HG03460 (cell line): Measurements from ENCODE around the gene TEX14.

Experiments
- ATAC-seq: cut with Tn5 transposase; IDR thresholded peaks from one replicate; pipeline ENCODE4 v1.9.1; 2021; ENCODE audit not compliant: unreplicated experiment

Gene TEX14, protein sequence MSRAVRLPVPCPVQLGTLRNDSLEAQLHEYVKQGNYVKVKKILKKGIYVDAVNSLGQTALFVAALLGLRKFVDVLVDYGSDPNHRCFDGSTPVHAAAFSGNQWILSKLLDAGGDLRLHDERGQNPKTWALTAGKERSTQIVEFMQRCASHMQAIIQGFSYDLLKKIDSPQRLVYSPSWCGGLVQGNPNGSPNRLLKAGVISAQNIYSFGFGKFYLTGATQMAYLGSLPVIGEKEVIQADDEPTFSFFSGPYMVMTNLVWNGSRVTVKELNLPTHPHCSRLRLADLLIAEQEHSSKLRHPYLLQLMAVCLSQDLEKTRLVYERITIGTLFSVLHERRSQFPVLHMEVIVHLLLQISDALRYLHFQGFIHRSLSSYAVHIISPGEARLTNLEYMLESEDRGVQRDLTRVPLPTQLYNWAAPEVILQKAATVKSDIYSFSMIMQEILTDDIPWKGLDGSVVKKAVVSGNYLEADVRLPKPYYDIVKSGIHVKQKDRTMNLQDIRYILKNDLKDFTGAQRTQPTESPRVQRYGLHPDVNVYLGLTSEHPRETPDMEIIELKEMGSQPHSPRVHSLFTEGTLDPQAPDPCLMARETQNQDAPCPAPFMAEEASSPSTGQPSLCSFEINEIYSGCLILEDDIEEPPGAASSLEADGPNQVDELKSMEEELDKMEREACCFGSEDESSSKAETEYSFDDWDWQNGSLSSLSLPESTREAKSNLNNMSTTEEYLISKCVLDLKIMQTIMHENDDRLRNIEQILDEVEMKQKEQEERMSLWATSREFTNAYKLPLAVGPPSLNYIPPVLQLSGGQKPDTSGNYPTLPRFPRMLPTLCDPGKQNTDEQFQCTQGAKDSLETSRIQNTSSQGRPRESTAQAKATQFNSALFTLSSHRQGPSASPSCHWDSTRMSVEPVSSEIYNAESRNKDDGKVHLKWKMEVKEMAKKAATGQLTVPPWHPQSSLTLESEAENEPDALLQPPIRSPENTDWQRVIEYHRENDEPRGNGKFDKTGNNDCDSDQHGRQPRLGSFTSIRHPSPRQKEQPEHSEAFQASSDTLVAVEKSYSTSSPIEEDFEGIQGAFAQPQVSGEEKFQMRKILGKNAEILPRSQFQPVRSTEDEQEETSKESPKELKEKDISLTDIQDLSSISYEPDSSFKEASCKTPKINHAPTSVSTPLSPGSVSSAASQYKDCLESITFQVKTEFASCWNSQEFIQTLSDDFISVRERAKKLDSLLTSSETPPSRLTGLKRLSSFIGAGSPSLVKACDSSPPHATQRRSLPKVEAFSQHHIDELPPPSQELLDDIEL (N-terminal part only)

DNA sequence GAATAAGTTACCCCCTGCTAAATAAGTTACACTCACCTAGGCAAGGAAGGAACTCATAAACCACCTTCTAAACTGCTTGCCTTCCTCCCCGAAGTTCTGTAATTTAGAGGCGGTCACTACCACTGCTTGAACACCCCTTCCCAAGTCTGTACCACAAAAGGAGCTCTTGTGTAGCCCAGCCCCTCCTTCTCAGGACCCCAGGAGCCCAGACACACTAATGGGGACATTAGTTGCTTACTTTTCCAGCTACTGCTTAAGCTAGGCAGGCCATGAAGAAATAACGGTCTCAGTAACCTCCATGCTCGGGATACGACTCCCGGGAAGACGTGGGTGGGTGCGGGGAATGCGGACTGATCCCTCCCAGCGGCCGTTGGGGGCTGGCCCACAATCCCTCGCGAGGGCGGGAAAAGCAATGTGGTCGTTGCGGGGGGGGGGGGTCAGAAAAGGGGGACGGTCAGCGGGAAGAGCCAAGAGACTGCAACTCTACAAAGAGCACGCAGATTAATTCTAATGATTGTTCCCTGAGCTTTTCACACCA is at the start of gene TEX14:
TEX14 (minus strand) TSS at position 345 of the 538 bp plus-strand sequence. CDS start 40,044 bp downstream, outside the sequence.
- ATAC-seq = no peak

DNA sequence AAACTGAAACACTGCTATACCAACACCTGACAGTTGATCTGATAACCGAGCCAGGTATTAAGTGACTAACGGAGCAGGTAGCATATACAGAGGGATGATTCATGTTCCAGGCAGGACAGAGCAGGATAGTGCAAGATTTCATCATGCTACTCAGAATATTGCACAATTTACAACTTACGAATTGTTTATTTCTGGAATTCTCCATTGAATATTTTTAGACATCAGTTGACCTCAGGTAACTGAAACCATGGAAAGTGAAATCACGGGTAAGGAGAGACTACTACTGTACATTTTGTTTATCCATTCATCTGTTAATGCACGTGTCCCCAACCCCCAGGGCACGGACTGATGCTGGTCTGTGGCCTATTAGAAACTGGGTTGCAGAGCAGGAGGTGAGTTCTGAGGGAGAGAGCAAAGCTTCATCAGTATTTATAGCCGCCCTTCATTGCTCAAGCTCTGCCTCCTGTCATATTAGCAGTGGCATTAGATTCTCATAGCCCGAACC is 49.3 kb upstream of the TEX14 start:
- ATAC-seq = no peak

- ATAC-seq = no peak
Measured at GRCh38 chr17:58734811-58735210, 43.0 kb upstream of the TEX14 start.

DNA sequence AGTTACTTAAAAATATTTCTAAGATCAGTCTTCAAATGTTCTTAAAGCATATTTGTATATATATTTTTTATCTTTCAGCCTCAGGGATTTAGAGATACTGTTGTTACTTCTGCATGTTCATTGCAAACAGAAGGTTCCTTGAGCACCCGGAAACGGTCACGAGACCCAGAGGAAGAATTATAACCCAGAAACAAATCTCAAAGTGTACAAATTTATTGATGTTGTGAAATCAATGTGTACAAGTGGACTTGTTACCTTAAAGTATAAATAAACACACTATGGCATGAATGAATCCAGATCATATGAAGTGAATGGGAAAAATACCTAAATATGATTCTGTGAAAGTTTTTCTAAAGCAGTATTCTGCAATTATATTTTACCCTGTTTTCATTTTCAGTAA is 42.2 kb upstream of the TEX14 start:
- no peak for ATAC-seq

DNA sequence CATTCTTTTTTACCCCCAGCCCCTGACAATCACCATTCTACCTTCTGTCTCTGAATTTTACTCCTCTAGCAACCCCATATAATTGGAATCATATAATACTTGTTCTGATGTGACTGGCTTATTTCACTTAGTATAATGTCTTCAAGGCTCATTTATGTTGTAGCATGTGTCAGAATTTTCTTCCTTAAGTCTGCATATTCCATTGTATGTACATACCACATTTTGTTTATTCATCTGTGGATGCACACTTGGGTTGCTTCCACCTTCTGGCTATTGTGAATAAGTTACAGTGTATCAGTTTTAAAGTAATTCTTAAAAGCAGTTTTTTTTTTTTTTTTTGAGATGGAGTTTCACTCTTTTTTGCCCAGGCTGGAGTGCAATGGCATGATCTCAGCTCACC is 39.1 kb upstream of the TEX14 start:
- no peak for ATAC-seq

DNA sequence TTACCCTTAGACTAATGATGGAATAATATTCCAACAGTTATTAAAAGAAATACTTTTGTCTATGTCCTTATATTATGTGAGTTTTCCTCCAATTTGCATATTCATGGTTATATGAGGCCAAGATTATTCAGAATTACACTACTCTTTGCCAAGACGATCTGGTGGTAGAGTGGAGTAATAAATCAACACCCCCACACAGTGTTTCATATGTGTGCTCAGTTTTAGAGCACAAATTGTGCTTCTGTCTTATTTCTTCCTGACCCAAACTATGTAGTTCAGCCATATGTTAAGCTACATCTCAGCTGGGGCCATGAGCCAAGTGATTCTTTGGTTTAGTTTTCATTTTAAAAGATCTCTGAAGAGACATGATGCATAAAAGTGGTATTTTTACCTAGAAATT is 37.0 kb upstream of the TEX14 start:
- ATAC-seq = no peak

GRCh38 chr17:58722696-58723095 is 30.9 kb upstream of the TEX14 start:
- no peak for ATAC-seq

DNA sequence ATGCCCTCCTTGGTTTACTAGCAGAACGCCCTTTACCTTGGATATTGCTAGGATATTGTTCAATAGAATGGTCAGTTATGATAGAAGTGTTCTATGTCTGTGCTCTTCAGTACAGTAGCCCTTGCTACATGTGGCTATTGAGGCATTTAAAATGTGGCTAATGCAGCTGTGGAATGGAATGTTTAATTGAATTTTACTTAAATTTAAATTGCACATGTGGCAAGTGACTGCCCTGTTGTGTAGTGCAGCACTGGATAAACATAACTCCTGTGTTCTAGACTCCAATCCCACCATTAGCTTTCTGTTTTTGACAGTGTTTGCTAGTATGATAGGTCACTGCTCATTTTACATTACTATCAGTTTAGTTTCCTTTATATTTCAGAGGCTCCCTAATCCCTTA is 30.4 kb upstream of the TEX14 start:
- ATAC-seq = no peak

- no peak for ATAC-seq
Measured at GRCh38 chr17:58710948-58711552, 19.2 kb upstream of the TEX14 start.

- ATAC-seq = no peak
Measured at GRCh38 chr17:58706351-58707140, 14.7 kb upstream of the TEX14 start.

GRCh38 chr17:58703916-58704286 is 12.1 kb upstream of the TEX14 start:
- ATAC-seq = no peak

DNA sequence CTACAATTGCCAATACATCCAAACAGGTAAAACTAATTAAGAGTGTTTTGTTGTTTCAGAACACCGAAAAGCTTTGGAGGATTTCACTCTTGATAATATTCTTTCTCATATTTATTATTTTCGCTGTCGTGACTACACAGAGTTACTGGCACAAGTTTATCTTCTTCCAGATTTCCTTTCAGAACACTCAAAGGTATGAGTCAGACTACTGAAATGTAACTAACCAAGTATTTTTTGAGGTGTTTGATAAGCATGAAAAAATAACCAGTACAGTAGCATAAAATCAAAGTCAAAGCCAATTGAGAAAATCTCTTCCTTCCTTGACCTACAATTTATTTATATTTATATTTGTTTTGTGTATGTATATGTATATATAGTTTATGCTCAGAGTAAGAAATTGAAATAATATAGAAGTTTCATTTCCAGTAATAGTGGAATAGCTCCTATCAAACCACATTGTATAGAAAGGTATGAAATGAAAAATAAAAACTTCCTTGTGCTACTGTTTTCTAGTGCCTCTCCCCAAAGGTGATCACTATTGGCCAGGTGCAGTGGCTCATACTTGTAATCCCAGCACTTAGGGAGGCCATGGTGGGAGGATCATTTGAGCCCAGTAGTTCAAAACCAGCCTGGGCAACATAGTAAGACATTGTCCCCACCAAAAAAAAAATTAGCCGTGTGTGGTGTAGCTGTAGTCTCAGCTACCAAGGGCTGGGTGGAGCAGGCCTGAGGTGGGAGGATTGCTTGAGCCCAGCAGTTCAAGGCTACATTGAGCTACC is 11.5 kb upstream of the TEX14 start:
- no peak for ATAC-seq

DNA sequence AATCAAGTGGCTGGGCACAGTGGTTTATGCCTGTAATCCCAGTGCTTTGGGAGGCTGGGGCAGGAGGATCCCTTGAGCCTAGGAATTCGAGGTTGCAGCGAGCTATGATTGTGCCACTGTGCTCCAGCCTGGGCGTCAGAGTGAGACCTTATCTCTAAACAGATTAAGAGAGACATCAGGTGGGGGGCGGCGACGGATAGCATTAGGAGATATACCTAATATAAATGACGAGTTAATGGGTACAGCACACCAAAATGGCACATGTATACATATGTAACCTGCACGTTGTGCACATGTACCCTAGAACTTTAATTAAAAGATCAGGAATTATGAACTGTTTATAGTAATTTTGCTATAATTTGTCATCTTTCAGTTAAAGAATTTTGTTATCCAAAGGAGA is 10.9 kb upstream of the TEX14 start:
- no peak for ATAC-seq

DNA sequence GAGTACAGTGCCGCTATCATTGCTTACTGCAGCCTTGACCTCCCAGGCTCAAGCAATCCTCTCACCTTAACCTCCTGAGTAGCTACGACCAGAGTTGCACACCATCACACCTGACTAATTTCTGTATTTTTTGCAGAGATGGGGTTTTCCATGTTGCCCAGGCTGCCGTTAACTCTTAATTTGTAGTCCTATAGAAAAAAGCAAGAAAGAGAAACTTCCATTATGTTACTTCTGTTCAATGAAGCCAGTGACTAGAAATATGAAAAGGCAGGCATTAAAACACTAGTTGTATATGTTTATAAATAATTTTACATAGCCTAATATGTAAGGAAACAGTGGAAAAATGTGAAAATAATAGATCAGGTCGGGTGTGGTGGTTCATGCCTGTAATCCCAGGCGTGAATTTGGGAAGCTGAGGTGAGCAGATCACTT is 10.2 kb upstream of the TEX14 start:
- ATAC-seq = peak; percentile 50

- ATAC-seq = no peak
Measured at GRCh38 chr17:58699771-58700170, 7.9 kb upstream of the TEX14 start.

DNA sequence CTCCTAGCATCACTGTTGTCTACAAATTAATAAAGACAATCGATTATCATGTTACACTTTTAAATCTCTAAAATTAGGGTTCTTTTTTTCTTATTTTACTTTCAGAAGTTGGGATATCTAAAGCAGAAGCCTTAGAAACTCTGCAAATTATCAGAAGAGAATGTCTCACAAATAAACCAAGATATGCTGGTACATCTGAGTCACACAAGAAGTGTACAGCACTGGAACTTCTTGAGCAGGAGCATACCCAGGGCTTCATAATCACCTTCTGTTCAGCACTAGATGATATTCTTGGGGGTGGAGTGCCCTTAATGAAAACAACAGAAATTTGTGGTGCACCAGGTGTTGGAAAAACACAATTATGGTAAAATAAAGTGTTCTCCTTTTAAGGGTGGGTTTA is 3.0 kb upstream of the TEX14 start:
- ATAC-seq = no peak

GRCh38 chr17:58694302-58694701 is 2.5 kb upstream of the TEX14 start:
- ATAC-seq = no peak

GRCh38 chr17:58693751-58694150 is 1.9 kb upstream of the TEX14 start:
- no peak for ATAC-seq

DNA sequence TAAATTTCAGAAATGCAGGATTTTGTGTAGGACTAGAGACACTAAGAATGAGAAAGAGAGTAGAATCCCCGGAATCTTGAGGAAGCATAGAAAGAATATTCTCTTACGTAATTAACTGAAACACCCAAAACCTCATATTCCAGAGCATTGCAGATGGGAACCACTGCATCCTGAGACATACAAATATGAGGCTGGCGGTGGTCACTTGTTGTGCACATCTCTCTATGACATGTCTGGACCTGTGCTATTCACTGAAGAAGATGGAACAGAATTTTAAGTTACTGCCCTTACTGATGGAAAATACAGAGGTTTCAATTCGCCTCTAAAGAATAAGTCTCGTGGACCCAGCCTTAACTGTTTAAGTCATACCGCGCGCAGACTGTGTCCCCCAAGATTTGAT is 1.4 kb upstream of the TEX14 start:
- ATAC-seq = no peak
